Right hindlimb (tissue), 1 donor: ENCODE data around the gene SEMA5B.

ENCODE experiments used
- DNase-seq: peaks from one replicate; pipeline ENCODE4 v3.0.0-alpha.2; 2018

SEMA5B gene

DNA sequence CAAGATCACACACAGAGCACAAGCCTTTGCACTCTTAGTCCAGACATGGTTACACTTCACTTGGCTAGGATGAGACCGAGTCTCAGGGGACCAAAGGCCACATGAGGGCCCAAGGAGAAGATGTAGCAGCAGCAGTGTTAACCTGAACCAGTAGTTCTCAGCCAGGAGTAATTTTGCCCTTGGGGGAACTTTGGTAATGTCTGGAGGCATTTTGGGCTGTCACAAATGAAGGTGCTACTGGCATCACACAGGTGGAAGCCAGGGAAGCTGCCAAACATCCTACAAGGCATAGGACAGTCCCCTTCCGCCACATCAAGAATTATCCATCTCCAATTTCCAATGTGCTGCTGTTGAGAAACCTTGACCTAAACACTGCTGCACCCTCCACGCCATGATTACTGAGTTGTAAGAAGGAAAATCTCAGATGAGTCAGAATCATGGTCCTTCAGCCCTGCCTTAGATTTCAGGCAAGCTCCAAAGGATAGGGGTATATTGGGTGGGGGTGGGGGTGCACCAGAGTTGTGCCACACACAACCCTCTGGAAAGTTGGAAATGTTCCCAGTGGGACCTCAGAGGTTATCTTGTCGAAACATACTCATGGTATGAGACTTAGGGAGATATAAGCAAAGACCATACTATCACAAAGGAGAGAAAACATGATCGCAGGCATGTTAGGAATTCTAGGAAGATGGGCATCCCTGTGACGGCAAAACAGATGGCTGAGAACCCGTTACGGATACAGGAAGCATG is 36.2 kb downstream of the SEMA5B start:
- no peak for DNase-seq

DNA sequence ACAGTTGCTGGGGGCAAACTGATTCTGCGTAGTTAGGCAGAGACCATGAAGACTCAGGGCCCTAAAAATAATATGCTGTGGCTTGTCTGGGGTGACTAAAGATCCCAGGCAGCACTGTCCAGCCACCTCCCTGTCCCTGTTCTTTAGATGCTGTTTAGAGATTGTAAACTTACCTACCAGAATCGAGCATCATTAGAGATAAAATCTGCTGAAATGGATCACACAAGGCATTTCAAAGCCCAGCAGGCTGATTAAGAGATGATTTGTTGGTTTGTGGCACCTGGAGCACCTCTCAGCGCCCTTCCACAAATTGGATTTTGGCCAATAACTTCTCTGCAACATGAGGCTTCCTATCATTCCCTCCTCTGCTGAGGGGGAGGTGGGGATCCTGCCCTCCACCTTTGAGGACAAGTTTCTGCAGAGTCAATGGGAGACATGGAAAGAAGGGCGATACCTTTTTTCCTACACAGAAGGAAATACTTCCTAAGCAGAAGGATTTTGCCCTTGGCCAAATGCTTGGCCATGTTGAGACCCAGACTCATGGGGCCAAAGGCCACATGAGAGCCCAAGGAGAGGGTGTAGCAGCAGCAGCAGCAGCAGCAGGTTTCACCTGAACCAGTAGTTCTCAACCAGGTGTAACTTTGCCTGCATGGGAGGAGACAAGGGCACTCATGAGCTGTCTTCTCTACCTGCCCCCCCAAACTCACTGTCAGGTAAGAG is 37.5 kb downstream of the SEMA5B start:
- DNase-seq: no peak

DNA sequence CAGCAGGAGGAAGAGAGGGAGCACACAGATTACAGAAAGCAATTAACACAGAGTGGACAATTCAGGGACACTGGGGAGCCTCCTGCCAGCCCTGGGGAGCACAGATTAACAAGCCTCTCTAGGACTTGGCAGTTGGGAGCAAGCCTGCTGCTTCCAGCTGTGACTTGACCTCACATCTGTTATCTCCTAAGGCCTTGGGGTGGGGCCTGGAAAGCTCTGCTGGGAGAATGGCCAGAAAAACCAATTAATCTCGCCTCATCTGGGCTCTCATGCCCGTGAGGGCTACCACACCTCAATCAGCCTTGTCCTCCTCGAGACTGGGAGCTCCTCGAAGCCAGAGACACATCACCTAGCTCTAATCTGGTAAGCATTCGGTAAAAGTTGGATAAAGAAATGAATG is 39.1 kb downstream of the SEMA5B start:
- peak; percentile 47 for DNase-seq

DNA sequence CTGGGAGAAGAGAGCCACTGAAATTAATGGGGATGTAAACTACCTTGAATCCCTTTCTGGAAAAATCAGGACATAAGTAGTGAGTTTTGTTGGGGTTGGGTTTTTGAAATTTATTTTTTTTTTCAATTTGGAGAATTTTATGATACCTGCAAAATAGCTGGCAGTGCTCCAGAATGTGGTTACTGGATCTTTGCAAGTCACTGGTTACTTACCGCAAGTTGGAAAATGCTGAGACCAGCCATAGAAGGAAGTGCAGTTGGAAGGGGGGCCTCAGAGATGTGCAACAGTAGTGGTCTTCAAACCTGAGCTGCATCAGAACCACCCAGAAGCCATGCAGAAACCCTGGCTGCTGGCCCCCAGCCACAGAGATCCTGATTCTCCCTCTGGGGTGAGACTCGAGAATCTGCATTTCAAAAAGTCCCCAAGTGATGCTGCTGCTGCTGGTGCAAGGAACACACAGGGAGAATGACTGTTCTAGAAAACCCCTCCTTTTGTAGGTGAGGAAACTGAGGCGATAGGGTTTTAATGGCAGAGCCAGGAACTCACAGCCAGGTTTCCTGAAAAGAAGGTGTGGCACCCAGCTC is 39.7 kb downstream of the SEMA5B start:
- no peak for DNase-seq

DNA sequence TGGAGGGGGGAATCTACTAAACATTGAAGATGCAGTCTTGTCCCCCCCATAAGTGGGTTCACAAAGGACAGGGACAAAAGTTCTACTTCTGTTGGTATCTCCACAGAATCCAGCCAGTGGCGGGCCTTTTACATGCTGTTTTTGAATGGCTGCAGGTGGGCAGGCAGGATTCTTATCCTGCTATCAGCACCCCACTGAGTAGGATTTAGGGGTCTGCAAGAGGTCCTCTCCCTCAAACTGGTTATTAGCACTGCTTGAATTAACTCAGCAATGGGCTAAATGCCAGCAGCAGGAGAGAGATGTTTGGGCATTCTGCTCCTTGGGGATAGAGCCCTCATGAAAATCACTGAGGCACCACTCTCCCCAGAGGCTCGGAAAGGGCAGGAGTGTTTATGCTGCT is 40.3 kb downstream of the SEMA5B start:
- DNase-seq: no peak

DNA sequence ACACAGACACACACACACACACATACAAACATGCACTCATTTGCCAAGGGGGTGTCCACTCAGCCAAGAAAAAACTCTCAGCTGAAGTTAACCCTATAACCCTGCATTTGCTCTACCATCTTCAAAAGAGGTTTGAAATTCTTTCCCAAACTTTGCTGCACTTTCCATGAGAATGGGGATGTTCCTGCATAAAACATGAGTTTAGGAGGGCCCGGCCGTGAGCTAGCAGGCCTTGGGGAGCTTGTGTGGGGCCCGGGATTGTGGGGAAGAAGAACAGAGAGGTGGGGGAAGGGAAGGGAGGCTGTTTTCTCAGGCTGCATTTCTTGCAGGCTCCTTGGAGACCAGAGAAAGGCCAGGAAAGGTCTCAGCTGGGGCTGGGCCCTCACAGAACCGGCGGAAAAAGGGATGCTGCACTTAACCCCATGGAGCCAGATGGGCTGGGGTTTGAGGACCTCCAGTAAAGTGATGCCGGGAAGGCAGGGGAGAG is 40.8 kb downstream of the SEMA5B start:
- peak; percentile 43 for DNase-seq

DNA sequence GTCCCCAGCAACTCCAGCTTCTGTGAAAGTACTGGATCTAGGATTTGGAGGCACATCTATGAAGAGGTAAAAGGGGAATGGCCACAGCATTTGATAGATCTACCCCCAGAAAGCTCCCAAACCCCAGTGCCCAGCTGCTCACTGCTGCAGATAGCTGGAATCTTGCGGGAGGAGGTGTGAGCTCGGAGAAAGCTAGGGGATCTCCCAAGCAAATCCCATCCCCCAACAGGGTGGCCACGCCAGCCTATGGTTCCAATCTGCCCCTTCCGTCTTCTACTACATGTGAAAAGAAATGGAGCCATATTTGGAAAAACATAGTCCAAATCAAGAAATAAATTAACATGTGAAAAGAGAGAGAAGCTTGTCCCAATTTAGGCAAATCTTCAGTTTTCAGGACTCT is 42.0 kb downstream of the SEMA5B start:
- no peak for DNase-seq

DNA sequence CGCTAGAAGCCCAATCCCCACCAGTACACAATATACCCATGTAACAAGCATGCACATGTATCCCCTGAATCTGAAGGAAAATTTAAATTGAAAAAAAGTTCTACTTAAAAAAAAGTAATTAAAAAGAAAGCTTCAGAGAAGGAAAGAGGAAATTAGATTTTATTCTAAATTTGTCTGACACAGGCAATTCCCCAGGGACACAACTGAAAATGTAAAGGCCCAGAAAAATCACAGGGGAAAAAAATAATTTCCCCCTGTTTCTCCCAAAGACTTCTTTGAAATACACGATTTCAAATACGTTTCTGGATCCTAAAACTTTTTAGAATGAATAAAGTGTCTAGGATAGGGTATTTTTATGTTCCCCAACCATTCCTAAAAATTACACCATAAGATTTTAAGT is 42.9 kb downstream of the SEMA5B start:
- no peak for DNase-seq

DNA sequence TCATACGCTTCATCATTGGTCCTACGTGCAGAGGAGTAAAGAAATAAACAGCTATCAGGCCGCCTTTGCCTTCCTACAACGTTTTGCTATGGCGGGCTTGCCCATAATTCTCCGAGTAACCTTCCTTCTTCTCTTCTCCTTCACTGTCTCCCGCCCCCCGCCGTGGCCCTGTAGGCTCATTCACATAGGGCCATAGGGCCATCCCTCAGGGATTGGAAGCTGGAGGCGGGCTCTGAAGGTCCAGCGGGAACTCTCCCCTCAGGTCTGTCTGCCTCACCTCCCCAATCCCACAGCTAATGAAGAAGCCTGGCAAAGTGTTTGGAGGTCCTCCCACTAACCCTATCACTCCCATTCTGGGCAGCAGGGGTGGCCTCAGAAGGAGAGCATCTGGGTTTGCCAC is 43.6 kb downstream of the SEMA5B start:
- DNase-seq: no peak

DNA sequence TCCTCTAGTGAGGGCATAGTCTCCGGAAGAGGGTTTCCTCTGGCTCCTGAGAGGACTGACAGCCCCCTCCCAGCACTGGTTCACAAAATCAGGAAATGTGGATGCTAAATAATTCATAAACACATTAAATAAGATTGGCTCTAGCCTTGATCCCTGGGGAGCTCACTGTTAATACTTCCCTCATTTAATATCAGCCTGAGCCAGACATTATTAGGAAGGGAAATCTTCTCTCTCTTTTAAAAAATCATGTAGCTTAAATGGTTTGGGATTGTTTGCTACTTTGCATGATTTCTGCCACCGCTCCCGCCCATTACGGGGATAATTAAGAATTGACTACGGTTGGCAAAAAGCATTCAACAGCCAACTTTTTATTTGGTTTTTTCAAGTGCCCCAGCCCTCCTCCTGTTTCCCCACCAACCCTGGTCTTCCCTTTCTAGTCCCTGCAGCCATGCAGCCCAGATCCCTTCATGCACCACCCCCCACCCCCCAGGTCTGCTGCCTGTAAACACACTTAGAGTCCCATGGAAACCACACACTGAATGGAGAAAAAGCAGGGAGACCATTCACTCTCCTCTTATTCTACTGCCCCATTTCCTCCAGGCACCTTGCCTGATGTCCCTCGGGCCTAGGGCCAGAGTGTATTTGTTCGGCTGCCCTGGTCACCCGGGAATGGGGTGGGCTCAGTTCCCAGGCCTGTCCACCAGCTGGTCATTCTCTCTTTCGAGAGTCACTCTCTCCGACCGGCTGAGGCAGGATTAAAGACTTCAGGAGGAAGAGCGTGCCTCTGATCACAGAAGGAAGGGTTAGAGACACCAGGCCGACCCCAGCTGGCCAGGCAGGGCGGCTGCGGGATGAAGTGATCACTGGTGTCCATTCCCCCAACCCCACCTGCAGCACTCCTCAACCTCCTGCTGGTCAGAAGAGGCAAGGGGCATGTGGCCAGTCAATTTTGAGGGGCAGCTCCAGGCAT is 45.1 kb downstream of the SEMA5B start:
- no peak for DNase-seq

DNA sequence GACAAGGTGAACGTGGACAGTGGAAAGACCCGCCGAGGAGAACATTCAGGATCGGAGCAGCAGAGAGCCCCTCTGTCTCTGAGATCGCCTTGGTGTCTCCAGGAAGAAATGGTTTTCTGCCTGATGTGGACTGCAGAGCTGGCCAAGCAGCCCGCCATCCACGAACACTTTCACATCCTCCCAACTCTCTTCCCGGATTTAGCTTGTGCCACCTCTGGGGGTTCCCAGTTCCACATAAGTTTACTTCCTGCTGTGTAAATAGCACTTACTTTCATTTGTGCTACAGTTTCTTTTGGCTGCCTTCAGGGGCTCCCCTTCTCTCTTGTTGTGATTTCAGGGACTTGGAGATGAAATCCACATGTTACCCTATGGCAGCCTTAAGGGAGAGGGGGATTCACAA is 48.4 kb downstream of the SEMA5B start:
- no peak for DNase-seq

DNA sequence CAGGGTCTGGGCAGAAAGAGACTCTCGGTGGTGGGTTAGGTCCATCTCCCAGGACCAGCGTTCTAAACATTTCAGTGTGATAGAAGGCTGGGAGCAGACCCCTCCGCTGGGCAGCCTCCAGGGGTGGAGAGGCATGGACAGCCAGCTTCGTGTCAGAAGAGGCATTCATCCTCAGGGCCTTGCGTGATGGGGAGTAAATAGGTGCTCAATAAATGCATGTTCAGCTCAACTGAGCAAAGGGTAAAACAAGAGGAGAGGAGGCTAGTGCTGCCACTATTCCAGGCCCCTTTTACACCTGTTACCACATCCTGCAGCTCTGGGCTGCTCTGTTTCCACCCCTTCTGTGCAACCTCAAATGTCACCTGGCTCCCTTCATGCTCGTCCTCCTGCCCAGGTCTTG is 49.0 kb downstream of the SEMA5B start:
- DNase-seq: no peak

DNA sequence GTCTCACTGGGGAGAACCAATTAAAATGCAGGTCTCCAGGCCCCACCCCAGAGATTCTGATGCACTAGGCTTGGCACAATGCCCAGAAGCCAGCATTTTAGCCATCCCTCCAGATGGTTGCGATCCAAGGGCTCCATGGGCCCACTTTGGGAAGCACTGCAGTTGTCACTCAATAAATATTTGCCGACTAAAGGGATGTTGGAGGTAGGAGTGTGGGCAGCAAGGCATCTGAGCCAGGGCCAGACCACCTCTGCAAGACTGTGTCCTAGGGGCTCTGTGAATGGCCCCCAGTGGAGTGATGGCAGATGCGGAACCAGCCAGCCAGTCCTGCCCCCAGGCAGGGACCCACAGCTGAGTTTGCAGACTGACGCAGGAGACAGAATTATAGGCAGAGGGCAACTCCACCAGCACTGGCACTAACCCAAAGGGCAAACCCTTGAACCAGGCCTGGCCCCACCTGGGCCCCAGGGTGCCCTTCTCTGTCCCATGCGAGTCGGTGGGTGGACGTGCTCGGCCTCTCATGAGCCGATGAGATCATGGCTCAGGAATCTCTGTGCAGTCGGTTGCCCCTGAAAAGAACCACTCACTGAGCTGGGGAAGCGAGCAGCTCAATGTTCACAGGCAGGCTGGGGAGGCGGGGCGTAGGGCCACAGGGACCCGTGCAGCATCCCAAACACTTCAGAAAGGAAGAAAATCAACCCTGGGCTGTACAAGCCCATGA is 49.7 kb downstream of the SEMA5B start:
- peak; percentile 76 for DNase-seq

DNA sequence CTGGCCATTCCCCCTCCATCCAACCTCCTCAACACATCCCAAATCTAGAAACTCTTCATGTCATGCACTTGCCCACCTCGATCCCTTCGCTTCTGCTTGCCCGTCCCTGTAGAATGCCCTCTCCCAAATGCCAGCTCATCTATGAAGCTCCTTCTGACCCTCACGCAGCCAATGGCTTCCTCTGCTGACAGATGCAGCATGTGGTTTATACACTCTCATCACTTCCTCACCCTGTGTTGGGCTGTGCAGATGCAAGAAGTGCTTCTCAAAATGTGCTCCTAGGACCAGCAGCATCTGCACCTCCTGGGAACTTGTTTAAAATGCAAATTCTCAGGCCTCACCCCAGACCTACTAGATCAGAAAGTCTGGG is 51.7 kb downstream of the SEMA5B start:
- DNase-seq: no peak

DNA sequence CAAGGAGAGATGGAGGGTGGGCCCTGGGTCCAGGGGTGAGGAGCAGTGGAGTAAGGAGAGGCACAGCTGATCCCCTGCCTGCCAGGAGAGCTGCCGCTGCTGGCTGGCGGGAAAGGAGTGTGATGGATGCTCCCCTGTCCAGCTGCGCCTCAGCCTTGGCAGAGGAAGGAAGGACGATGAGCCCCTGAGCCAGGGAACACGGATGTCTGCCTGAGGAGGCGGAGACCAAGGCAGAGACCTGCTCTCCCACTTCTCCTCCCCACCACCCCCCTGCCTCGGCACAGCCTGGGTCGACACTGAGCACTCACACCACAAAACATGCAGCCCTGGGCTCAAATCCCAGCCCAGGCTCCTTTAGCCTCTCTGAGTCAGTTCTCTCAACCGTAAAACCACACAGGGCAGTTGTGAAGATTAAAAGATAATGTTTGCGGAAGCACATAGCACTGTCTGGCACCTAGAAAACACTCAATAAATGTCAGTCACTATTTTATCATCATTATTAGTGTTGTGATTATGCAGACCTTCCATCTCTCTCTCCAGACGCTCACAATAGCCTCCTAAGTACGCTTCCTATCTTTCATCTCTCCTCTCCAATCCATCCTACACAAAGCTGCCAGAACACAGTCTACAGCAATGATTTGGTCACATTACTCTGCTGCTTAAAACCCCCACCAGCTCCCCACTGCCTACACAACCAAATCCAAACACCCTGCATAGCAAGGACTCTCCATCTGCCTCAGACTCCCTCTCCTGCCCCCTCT is 52.2 kb downstream of the SEMA5B start:
- peak; percentile 86 for DNase-seq

DNA sequence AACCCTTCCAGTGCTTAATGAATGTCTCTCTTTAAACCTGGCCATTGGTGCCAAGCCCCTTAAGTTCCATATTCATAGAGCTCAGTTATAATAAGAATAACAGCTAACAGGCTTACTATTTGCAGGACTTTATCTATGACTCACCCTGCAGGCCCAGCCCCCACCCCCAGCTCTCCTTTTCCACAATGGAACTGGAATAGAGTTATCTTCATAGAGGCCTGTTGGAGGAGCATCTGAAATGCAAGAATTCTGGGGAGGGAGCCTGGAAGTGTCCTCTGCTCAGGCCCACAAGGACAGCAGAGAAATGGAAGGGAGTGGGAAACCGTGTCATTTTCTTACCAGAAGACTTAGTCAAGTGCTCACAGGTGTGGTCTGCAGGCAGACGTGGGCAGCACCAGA is 52.8 kb downstream of the SEMA5B start:
- DNase-seq: peak; percentile 66

DNA sequence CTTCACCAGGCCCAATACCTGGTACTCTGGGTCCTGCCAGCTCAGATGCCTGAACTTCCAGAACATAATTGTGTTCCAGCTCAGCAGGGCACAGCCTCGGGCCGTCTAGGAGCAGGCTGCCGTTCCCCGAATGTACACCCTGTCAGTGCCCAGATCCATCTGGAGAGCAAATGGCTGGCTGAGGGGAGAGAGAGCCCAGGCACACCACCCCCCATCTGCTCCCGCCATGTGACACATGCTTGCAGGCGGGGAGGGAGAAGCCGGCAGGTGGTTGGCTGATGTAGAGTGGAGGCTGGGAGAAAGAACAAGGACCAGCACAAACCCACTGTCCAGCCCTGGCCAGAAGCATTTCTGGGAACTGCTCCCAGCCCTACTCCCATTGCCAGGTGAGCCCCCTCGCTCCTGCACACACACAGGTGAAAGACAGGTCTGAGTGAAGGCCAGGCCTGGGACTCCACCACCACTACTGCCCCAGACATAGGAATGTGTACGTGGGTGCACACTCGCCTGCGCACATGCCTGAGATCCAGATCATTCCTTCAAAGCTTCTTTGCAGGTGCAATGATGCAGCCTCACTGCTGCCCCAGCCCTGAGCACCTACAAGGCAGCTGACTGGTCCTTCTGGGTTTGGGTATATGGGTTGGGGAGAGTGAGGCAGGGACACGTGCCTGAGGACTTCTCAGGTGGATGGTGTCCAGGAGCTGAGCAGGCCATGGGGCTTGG is 53.5 kb downstream of the SEMA5B start:
- peak; percentile 72 for DNase-seq

DNA sequence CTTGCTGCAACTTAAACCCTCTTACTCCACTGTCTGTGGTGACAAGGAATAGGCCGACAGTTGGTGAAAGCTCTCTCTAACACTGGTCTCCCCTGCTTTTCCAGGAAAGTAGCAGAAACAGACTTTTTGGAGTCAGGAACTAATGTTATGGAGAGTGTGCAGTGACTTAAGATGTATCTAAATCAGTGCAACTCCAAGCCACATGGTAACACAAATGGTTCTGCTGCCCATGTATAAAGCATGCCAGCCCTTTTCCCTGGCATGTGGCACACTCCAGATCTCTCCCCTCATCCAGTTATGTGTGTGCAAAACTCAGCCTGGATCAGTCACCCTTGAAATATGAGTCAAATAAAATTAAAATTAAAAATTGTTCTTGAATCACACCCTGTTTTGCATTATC is 55.4 kb downstream of the SEMA5B start:
- no peak for DNase-seq

DNA sequence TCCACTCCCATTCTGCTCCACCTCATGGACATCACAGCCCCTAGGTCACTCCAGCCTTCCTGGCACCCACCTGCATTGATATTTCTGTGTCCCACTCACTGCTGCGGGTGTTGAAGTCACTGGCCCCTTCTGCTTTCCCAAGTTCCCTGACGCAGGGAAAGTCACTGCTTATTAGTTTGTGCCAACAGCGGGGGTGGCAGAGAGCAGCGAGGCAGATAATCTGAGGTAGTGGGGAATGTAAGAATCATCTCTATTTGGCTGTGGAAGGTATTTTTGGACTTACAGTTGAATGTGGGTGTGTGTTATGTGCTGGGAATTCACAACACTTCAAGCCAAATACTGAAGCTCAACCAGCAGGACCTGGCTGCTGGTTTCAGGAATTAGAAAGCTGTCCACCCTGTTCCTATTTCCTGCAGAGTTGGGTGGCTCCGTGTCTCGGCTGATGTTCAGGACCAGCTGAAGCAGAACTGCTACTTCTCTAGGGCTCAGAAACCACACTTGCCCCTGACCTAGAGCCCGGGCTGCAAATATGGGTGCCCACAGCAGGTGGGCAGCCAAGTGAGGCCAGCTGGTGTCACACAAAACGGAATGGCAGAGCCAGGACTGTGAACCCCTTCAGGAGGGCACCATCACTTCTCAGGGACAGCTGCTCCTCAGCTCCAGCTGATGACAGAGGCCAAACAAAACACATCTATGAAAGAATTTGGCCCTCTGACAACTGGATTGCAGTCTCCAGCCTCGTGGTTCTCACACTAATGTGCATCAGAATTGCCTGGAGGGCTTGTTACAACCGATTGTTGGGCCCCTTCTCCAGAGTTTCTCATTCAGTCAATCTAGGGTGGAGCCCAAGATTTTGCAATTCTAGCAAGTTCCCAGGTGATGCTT is 57.7 kb downstream of the SEMA5B start:
- DNase-seq: peak; percentile 72

DNA sequence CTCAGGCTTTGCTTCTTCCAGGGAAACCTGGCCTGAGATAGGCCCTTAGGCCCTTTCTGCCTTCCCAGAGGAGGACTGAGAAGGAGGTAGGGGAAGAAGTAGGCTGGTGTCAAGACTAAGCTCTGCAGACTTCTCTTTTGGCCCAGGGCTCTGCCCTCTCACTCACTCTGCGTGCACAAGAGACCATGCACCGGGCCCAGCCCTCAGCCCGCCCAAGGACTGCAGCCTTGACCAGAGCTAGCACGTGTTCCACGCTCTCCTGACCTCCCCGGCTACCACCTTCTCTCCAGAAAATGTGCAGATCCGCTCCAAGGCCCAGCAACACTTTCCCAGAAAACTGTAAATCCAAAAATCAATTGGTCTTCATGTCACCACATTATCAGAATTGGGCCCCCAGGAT is 59.8 kb downstream of the SEMA5B start:
- no peak for DNase-seq
